Measurements from ENCODE around the gene SIMC1.
"Not testable (repeated sequence)": the region's sequence is repeated elsewhere in the genome, so short reads cannot be mapped to it uniquely, and the experiment has no call there.

DNA sequence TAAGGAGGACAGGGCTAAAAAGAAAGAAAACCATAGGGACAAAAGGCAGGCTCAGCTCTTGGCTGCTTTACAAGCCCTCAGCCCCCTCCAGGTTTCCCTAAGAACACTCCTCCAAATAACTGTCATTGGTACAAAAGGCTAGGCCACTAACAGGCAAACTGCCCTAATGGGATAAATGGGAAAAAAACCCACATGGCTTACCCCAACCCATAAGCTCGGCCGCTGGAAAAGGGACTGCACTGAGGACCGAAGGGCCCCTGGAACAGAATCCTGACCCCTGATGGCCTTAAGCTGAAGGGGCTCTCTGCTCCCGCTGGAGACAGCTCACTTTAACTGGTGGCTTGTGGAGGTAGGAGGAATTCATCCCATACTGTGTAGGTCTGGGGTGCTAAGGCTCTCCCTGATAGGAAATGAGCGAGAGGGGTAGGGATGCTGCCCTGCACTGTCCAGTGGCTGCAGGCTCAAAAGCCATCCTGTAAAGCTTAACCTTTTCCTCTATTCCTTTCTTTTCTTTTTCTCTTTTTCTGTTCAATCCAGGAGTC, 21.0 kb upstream of the SIMC1 start:
- TF ChIP-seq POLR2A (IDR thresholded peaks at IDR 0.05) = not testable (repeated sequence)
- TF ChIP-seq, protein P1, sequence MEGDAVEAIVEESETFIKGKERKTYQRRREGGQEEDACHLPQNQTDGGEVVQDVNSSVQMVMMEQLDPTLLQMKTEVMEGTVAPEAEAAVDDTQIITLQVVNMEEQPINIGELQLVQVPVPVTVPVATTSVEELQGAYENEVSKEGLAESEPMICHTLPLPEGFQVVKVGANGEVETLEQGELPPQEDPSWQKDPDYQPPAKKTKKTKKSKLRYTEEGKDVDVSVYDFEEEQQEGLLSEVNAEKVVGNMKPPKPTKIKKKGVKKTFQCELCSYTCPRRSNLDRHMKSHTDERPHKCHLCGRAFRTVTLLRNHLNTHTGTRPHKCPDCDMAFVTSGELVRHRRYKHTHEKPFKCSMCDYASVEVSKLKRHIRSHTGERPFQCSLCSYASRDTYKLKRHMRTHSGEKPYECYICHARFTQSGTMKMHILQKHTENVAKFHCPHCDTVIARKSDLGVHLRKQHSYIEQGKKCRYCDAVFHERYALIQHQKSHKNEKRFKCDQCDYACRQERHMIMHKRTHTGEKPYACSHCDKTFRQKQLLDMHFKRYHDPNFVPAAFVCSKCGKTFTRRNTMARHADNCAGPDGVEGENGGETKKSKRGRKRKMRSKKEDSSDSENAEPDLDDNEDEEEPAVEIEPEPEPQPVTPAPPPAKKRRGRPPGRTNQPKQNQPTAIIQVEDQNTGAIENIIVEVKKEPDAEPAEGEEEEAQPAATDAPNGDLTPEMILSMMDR (IDR thresholded peaks at IDR 0.05) = not testable (repeated sequence)

Measured in breast epithelium (tissue), 3 donors.